Measurements from ENCODE around the gene LAMTOR4. TPM values are rescaled to one million over a fixed set of nuclear protein-coding genes. Genes with fewer than 3 reads are reported as not detected.

The LAMTOR4 gene
- total RNA-seq = 30.5 and 91.8 TPM in 2 replicates

DNA sequence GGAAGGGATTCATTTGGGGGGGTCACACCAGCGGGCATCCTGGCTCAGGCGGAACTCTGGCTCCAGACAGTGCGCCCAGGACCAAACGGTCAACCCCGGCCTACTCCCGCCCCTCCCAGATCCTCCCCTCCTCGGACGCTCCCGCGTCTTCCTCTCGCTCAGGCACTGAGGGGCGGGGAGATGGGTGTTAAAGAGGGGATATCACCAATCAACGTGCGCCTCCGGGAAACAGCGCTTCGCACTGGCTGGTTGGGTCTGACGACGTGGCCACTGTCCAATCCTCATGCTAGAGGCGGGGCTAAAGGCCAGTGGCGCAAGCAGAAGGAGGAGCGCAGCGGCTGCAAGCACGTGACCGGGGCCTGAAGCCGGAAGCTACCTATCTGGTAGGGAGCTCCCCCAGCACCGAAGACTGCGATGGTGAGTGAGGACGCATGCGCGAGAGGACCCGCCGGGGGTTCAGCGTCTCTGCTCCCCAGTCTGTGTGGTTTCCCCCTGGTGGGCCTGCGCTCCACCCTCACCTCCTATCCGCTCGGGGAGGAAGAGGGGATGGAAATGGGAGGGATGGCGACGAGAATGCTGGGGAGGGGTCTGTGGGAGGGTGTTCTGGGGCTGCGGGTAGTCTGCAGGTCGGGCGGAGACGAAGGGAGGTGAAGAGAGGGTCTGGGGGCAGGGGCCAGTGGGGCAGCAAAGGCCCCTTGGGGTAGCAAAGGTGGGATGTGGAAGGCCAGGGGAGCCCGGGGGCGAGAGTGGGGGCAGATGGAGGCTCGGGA lies at the start of gene LAMTOR4:
TSS of gene LAMTOR4 (plus strand) at position 360 of the 770 bp plus-strand sequence. CDS start at position 415, 55 bp downstream.

DNA sequence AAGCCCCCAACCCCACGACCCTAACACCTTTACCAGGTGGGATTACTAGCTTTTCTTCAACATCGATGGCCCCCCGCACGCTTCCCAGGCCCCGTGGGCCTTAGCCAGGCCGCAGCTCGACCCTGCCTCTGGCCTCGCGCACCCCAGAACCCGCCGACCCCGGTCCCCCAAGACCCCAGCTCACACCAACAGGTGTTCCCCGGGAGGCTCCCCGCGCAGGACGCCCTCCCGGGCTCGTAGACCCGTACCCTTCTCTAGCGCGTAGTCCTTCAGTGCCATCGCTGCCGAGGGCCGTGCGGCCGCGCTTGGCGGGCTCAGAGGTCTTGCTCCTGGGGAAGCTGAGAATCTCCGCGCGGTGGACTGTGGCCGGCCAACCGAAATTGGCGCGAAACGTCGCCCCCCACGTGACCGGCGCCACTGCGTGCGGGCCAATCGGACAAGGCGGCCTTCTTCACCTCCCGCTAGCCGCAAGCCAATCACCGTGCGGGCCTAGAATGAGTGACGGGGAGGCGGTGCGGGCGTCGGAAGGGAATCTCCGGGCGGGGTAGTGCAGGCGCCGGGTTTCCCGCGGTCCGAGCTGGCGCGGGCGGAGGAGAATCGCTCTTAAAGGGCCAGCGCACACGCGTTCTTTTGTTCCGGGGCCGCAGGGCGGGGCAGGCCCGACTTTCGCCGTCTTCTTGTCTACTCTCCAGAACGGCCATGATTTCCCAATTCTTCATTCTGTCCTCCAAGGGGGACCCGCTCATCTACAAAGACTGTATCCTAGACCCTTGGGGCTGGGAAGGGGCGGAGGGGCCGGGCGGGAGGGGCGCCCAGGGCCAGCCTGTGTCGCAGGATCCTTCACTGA lies 47.5 kb upstream of the LAMTOR4 start, which contains the start of the genes AP4M1 and MCM7:
TSS of gene AP4M1 (plus strand) at position 628 of the 847 bp plus-strand sequence. CDS start at position 700, 72 bp downstream.
TSS of gene MCM7 (minus strand) at position 382 of the 847 bp plus-strand sequence. CDS start at position 279, 103 bp downstream.

DNA sequence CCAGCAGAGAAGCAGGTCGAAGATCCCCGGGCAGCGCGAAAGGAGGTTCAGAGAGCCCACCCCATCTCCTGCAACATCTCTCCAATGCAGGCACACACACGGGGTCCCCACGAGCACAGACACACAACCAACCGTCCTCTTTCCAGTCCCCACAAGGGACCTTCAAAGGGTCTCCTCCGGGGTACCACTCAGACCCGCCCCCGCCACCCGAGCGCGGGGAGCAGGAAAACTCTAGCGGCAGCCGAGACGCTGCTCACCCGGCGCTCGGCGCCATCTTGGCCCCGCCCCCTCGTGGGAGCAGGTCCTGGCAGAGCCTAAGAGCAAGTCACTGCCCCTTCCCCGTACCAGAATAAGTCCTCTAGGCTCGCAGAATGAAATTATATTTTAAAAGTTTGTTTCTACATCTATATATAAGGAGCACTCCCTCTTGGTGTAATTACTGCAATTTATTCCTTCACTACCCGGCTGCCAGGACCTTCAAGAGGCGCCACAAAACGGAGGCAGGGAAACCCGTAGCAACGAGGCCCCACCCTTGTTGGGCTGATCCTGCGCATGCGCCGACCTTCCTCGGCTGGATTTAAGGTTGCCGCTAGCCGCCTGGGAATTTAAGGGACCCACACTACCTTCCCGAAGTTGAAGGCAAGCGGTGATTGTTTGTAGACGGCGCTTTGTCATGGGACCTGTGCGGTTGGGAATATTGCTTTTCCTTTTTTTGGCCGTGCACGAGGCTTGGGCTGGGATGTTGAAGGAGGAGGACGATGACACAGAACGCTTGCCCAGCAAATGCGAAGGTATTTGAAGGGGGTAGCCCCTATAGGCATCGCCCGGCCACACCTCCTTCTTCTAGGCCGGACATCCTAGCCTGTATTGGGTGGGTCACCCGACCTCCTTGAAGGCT lies 29.4 kb upstream of the LAMTOR4 start, which contains the start of the genes CNPY4 and TAF6:
TSS of gene CNPY4 (plus strand) at position 563 of the 898 bp plus-strand sequence. CDS start at position 674, 111 bp downstream.
TSS of gene TAF6 (minus strand) at position 287 of the 898 bp plus-strand sequence. CDS start 5,149 bp downstream, outside the sequence.

DNA sequence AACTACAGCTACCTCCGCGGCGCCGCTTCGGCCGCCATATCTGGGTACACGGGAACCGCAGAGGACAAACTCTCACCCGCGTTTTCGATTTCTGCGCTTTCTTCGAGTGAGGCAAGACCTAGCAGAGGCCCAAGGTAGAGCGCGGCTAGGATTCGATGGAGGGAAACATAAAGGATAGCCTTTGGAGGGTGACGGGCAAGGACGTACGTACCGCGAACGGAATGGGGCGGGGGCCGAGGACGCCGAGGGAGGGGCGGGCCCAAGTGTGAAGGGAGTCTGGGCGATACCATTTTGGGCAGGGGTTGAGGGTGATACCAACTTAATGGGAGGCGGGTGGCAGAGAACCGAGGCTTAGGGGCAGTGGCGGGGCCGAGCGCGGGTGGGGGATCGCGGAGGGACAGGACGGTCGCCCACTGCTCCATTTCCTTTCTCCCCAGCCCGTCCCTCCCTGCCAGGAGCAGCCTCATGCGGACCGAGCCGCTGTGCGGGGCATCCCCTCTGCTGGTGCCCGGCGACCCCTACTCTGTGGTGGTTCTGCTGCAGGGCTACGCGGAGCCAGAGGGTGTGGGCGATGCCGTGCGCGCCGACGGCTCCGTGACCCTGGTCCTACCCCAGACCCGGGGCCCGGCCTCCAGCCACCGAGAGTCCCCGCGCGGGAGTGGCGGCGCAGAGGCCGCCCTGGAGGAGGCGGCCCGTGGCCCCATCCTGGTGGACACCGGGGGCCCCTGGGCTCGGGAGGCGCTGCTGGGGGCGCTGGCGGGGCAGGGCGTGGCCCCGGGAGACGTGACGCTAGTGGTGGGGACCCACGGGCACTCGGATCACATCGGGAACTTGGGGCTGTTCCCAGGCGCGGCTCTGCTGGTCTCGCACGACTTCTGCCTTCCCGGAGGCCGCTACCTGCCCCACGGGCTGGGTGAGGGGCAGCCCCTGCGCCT lies 21.5 kb upstream of the LAMTOR4 start, which contains the start of gene MBLAC1:
TSS of gene MBLAC1 (plus strand) at position 37 of the 935 bp plus-strand sequence. CDS start at position 466, 429 bp downstream.

DNA sequence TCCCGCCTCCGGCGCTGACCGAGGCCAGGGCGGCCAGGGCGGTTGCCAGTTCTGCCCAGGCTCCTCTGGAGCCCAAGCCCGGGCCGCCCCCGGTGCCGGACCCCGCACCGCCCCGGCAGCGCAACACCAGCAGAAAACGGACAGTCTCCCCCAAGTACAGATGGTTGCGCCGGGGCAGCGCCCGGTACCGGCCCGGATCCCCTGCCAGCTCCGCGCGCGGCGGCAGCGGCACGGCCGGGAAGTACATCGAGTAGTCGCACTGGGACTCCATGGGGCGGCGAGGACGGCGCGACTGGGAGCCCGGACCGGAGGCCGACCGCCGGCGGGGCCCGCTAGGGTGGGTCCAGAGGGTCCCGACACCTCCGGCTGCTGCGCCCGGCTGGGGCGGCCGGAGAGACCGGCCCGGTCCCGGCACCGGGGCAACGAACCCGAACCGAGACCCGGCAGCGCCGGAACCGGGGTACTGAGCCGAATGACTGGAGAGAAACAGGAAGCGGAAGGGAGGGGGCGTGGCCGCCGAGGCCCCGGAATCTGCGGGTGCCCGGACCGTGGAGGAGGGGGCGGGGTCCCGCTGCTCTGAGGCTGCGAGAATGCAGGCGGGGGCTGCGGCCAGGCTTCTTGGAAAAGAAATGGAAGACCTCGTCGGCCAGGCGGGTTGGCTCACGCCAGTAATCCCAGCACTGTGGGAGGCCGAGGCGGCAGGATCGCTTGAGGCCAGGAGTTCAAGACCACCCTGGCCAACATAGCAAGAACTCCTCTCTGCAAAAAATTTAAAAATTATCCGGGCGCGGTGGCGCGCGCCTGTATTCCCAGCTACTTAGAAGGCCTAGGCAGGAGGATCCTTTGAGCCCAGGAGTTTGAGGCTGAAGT lies 9.7 kb downstream of the LAMTOR4 start, which contains the start of gene TRAPPC14:
TSS of gene TRAPPC14 (minus strand) at position 495 of the 870 bp plus-strand sequence. CDS start at position 271, 224 bp downstream.

DNA sequence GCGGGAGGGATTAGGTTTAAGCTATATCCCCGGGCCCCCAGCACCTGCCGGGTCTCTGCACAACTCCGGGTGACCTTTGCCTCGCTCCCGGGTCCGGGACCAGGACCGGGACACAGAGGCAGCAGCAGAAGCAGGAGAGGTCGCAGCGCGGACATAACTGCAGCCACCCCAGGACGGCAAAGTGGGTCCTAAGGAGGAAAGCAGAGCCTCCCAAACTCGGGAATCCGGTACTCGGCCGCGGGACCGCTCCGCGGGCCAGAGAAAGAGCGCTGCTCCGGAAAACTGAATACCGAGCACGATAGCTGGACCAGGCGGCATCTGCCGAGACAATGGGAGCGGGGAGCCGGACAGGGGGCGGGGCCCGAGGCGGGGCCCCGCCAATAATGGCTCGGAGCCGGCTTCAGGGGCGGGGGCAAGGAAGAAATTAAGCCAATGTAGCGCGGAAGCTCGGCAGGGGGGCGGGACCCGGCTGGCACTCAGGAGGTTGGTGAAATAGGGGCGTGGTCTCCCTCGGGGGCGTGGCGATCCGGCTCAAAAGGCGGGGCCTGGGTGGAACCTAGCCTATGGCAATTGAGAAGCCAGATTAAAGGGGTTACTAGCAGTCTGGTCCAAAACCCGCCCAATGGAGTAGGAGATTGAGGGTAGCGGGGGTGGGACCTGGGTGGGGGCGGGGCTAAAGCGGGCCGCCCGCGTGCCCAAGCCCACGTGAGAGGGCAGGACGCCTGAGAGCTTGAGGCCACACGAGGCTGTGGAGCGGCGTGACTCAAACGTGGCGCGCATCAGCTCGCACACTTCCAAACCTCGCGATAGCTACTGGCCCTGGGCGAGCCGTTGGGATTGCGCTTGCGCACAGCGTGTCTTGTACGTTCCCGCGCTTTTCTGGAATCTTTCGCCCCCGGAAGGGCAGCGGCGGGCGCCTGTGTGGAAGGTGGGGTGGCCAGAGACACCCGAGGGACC lies 28.6 kb downstream of the LAMTOR4 start, which contains the start of the genes GPC2 and STAG3:
TSS of gene GPC2 (minus strand) at position 337 of the 957 bp plus-strand sequence. CDS start at position 155, 182 bp downstream.
TSS of gene STAG3 (plus strand) at position 874 of the 957 bp plus-strand sequence. CDS start 2,639 bp downstream, outside the sequence.

Other genes with a start within 250 kb of the LAMTOR4 start
- gene TRIM4, start 229.4 kb upstream of the LAMTOR4 start, total RNA-seq = 28.3 and 29.7 TPM in 2 replicates
- gene GJC3, start 219.3 kb upstream of the LAMTOR4 start, total RNA-seq = not detected in 2 replicates
- 0.32 TPM in 1 of 2 replicates, not detected in the other for gene AZGP1, start 172.9 kb upstream of the LAMTOR4 start, total RNA-seq
- gene ZKSCAN1, start 133.3 kb upstream of the LAMTOR4 start, total RNA-seq = 46.6 and 48.1 TPM in 2 replicates
- gene ZSCAN21, start 99.1 kb upstream of the LAMTOR4 start, total RNA-seq = 7.4 and 8.9 TPM in 2 replicates
- gene ZNF3, start 67.2 kb upstream of the LAMTOR4 start, total RNA-seq = 26.4 and 30.4 TPM in 2 replicates
- gene COPS6, start 59.9 kb upstream of the LAMTOR4 start, total RNA-seq = 70.4 and 107 TPM in 2 replicates
- gene MCM7, start 47.5 kb upstream of the LAMTOR4 start, total RNA-seq = 14.6 and 57.5 TPM in 2 replicates
- gene AP4M1, start 47.3 kb upstream of the LAMTOR4 start, total RNA-seq = 26.1 and 40.4 TPM in 2 replicates
- gene TAF6, start 29.6 kb upstream of the LAMTOR4 start, total RNA-seq = 47.8 and 83.0 TPM in 2 replicates
- gene CNPY4, start 29.3 kb upstream of the LAMTOR4 start, total RNA-seq = 33.4 and 61.5 TPM in 2 replicates
- gene MBLAC1, start 22.0 kb upstream of the LAMTOR4 start, total RNA-seq = 1.8 and 2.2 TPM in 2 replicates
- 5.9 and 8.3 TPM in 2 replicates for gene TRAPPC14, start 9.8 kb downstream of the LAMTOR4 start, total RNA-seq
- 2.1 and 6.1 TPM in 2 replicates for gene GAL3ST4, start 19.7 kb downstream of the LAMTOR4 start, total RNA-seq
- gene GPC2, start 28.5 kb downstream of the LAMTOR4 start, total RNA-seq = 3.9 and 6.0 TPM in 2 replicates
- gene STAG3, start 29.0 kb downstream of the LAMTOR4 start, total RNA-seq = 0.88 and 1.2 TPM in 2 replicates
- gene PVRIG, start 71.0 kb downstream of the LAMTOR4 start, total RNA-seq = not detected in 2 replicates
- gene SPDYE3, start 158.8 kb downstream of the LAMTOR4 start, total RNA-seq = not detected in 2 replicates
- 10.4 and 13.5 TPM in 2 replicates for gene PILRB, start 209.2 kb downstream of the LAMTOR4 start, total RNA-seq
- 0.89 TPM in 1 of 2 replicates, not detected in the other for gene PILRA, start 224.6 kb downstream of the LAMTOR4 start, total RNA-seq

Data from smooth muscle cell of the umbilical artery (primary cell).